Bronchial epithelial cell (primary cell): Measurements from ENCODE around the gene LRP4. TPM values are rescaled to one million over a fixed set of nuclear protein-coding genes. Genes with fewer than 3 reads are reported as not detected.

Experiments
- DNase-seq: peaks from one replicate; pipeline ENCODE4 v3.0.0-alpha.2; 2010; ENCODE audit warnings: low read depth
- FAIRE-seq: peaks from 2 replicates; lab custom pipeline; 2011; peaks lifted over from hg19 to GRCh38; lab: Jason Lieb, UNC
- H3K27me3 ChIP-seq: 2 replicates; pipeline ENCODE4 v1.5.1; 2011; ENCODE audit warnings: low read length; ENCODE audit not compliant: control insufficient read depth, insufficient read depth
- H3K36me3 ChIP-seq: 2 replicates; pipeline ENCODE4 v1.5.1; 2011; ENCODE audit warnings: low read length; ENCODE audit not compliant: control insufficient read depth, insufficient read depth
- H3K4me3 ChIP-seq: 2 replicates; pipeline ENCODE4 v1.5.1; 2011; ENCODE audit warnings: mild to moderate bottlenecking, low read depth, low read length, control low read depth
- CTCF ChIP-seq: IDR thresholded peaks from 2 replicates; pipeline ENCODE4 v1.5.1; 2011; ENCODE audit warnings: mild to moderate bottlenecking, moderate library complexity, low read length, control low read depth, inconsistent platforms; ENCODE audit not compliant: insufficient read depth, severe bottlenecking
- total RNA-seq: library from RNA; depleted of rRNA; stranded (reverse); fragments of >200 nt; gene quantifications from 2 replicates; pipeline ENCODE4 v1.2.1, GENCODE V29; 2014

LRP4 gene
- total RNA-seq, 1 donor from 2014 or later: 5.0 TPM

GRCh38 chr11:46912526-46913150 lies 5.7 kb downstream of the LRP4 start:
- TF ChIP-seq CTCF: no peak

GRCh38 chr11:46907606-46908005 lies 10.7 kb downstream of the LRP4 start:
- Histone ChIP-seq H3K36me3 (no peaks in the 10 kb centered on the region), H3K27me3 (no peaks in the 10 kb centered on the region), H3K4me3 (no peak overlapping the region)
- no peak for TF ChIP-seq CTCF
- DNase-seq (no peak), FAIRE-seq (no peak)

More at GRCh38 chr11:46912526-46913150, 5.7 kb downstream of the LRP4 start:
- Histone ChIP-seq H3K4me3 (peak overlapping the region; percentile 12), H3K36me3 (no peaks in the 10 kb centered on the region), H3K27me3 (no peaks in the 10 kb centered on the region)
- no peak for FAIRE-seq
- DNase-seq: peak; percentile 36

GRCh38 chr11:46906609-46907041 lies 11.7 kb downstream of the LRP4 start:
- H3K36me3 ChIP-seq: no peaks in the 10 kb centered on the region
- no peak for TF ChIP-seq CTCF
- H3K4me3 ChIP-seq: no peak overlapping the region
- FAIRE-seq (no peak), DNase-seq (no peak)
- no peaks in the 10 kb centered on the region for H3K27me3 ChIP-seq

GRCh38 chr11:46905806-46906205 lies 12.5 kb downstream of the LRP4 start:
- DNase-seq: no peak
- TF ChIP-seq CTCF: no peak
- Histone ChIP-seq H3K27me3 (no peaks in the 10 kb centered on the region), H3K4me3 (no peak overlapping the region), H3K36me3 (no peaks in the 10 kb centered on the region)
- FAIRE-seq: no peak

- no peak for TF ChIP-seq CTCF
- H3K4me3 ChIP-seq: no peak overlapping the region
- no peaks in the 10 kb centered on the region for H3K36me3 ChIP-seq
- DNase-seq (no peak), FAIRE-seq (no peak)
- H3K27me3 ChIP-seq: no peaks in the 10 kb centered on the region
Observed at GRCh38 chr11:46903846-46904245, 14.5 kb downstream of the LRP4 start.

GRCh38 chr11:46902694-46903093 lies 15.7 kb downstream of the LRP4 start:
- no peak for TF ChIP-seq CTCF
- Histone ChIP-seq H3K27me3 (no peaks in the 10 kb centered on the region), H3K4me3 (no peak overlapping the region), H3K36me3 (no peaks in the 10 kb centered on the region)
- FAIRE-seq (no peak), DNase-seq (no peak)
